COLO829 (cell line): ENCODE results near the gene FN1.
A peak's percentile ranks its signal among the peaks of the same experiment; 100 is the strongest.
"Not testable (repeated sequence)": the region's sequence is repeated elsewhere in the genome, so short reads cannot be mapped to it uniquely, and the experiment has no call there.

Experiments used
- DNase-seq: peaks from one replicate; pipeline ENCODE4 v3.0.0; 2012; ENCODE audit warnings: low spot score

Gene FN1

GRCh38 chr2:215422676-215423075 lies 13.2 kb downstream of the FN1 start:
- DNase-seq: no peak

GRCh38 chr2:215421859-215422461 lies 13.9 kb downstream of the FN1 start:
- DNase-seq: no peak

- no peak for DNase-seq
These were observed 15.4 kb downstream of the FN1 start for GRCh38 chr2:215420471-215420935.

GRCh38 chr2:215419769-215420470 lies 15.9 kb downstream of the FN1 start:
- no peak for DNase-seq

GRCh38 chr2:215419113-215419512 lies 16.8 kb downstream of the FN1 start:
- DNase-seq: no peak

GRCh38 chr2:215418064-215418963 lies 17.6 kb downstream of the FN1 start:
- no peak for DNase-seq

- no peak for DNase-seq
These were observed 18.4 kb downstream of the FN1 start for GRCh38 chr2:215417400-215417951.

GRCh38 chr2:215416656-215417055 lies 19.2 kb downstream of the FN1 start:
- DNase-seq: no peak

- DNase-seq: no peak
These were observed 19.9 kb downstream of the FN1 start for GRCh38 chr2:215415820-215416577.

GRCh38 chr2:215415218-215415617 lies 20.6 kb downstream of the FN1 start:
- DNase-seq: no peak

- no peak for DNase-seq
These were observed 21.2 kb downstream of the FN1 start for GRCh38 chr2:215414674-215415073.

- DNase-seq: no peak
These were observed 21.9 kb downstream of the FN1 start for GRCh38 chr2:215413974-215414373.

GRCh38 chr2:215413484-215413777 lies 22.4 kb downstream of the FN1 start:
- DNase-seq: no peak

- DNase-seq: no peak
These were observed 23.7 kb downstream of the FN1 start for GRCh38 chr2:215411941-215412743.

GRCh38 chr2:215410932-215411285 lies 25.0 kb downstream of the FN1 start:
- DNase-seq: peak; percentile 43

GRCh38 chr2:215410181-215410931 lies 25.5 kb downstream of the FN1 start:
- DNase-seq: not testable (repeated sequence)

- no peak for DNase-seq
These were observed 26.3 kb downstream of the FN1 start for GRCh38 chr2:215409331-215410127.

- DNase-seq: not testable (repeated sequence)
These were observed 27.4 kb downstream of the FN1 start for GRCh38 chr2:215408441-215408840.

- no peak for DNase-seq
These were observed 28.1 kb downstream of the FN1 start for GRCh38 chr2:215407590-215408264.
